GM12878 (cell line): ENCODE data around the gene ADPGK. TPM values are rescaled to one million over a fixed set of nuclear protein-coding genes. Genes with fewer than 3 reads are reported as not detected.

Experiments used
- ATAC-seq: fragments of 200-7000 bp; cut with Tn5 transposase; 3 replicates; pipeline ENCODE4 v1.9.1; 2020; ENCODE audit warnings: mild to moderate bottlenecking, moderate library complexity
- BruUV-seq: library from RNA; stranded (reverse); fragments of 400-500 nt; replicated peaks from 2 replicates; lab custom pipeline; 2021; lab: Mats Ljungman, UMichigan
- CTCF ChIA-PET: fragments of 300-600 bp; sonication (Branson Sonifier 250); formaldehyde crosslinking; extraction: SDS; loops from one replicate; lab custom pipeline; 2021; ENCODE audit warnings: inconsistent platforms; lab: Yijun Ruan, JAX
- POLR2A ChIA-PET: fragments of 350-600 bp; formaldehyde crosslinking; extraction: SDS; loops from one replicate; lab custom pipeline; 2021; ENCODE audit warnings: inconsistent platforms; lab: Charles Lee
- RAD21 ChIA-PET: fragments of 300-600 bp; sonication (Branson Sonifier 250); formaldehyde crosslinking; loops from one replicate; lab custom pipeline; 2023; ENCODE audit warnings: antibody characterized with exemption; ENCODE audit not compliant: unreplicated experiment; lab: Charles Lee
- SMC1A ChIA-PET: fragments of 300-600 bp; sonication (Branson Sonifier 250); formaldehyde crosslinking; loops from one replicate; lab custom pipeline; 2023; ENCODE audit not compliant: unreplicated experiment, uncharacterized antibody; lab: Charles Lee
- DNase-seq: peaks from one replicate; pipeline ENCODE4 v3.0.0-alpha.2; 2011; ENCODE audit warnings: low read depth, low spot score
- FAIRE-seq: peaks from 3 replicates; lab custom pipeline; 2011; peaks lifted over from hg19 to GRCh38; lab: Jason Lieb, UNC
- H2AFZ ChIP-seq: 2 replicates; pipeline ENCODE4 v1.6.0; 2011; ENCODE audit warnings: low read depth, low read length, control low read depth; ENCODE audit not compliant: control insufficient read depth
- H3K27ac ChIP-seq: 2 replicates; pipeline ENCODE4 v1.5.1; 2011; ENCODE audit warnings: control low read depth; ENCODE audit not compliant: control insufficient read depth, insufficient read depth
- H3K27me3 ChIP-seq, 2 experiments: replicated peaks in 1 of 2; 2 replicates each; pipeline versions ENCODE4 v1.6.0 to v1.6.1; 2011; ENCODE audit warnings: low read length in 1 of 2; ENCODE audit not compliant: control insufficient read depth in 2 of 2, insufficient read depth in 2 of 2
- H3K36me3 ChIP-seq, 2 experiments: 2 replicates each; pipeline ENCODE4 v1.5.1; 2011; ENCODE audit warnings: low read length in 1 of 2; ENCODE audit not compliant: control insufficient read depth in 2 of 2, insufficient read depth in 2 of 2
- H3K4me1 ChIP-seq: 2 replicates; pipeline ENCODE4 v1.6.1; 2011; ENCODE audit warnings: mild to moderate bottlenecking, low read length, moderate library complexity, mixed read lengths; ENCODE audit not compliant: control insufficient read depth, insufficient read depth
- H3K4me2 ChIP-seq: 2 replicates; pipeline ENCODE4 v1.6.0; 2011; ENCODE audit warnings: control low read depth; ENCODE audit not compliant: control insufficient read depth, insufficient read depth
- H3K4me3 ChIP-seq: fragments of 200-600 bp; sonication (generic); 2 replicates; pipeline ENCODE4 v1.5.1; 2016
- H3K79me2 ChIP-seq: 2 replicates; pipeline ENCODE4 v1.6.0; 2011; ENCODE audit warnings: low read length; ENCODE audit not compliant: control insufficient read depth, insufficient read depth
- H3K9ac ChIP-seq: 2 replicates; pipeline ENCODE4 v1.8.0; 2011; ENCODE audit warnings: low read length, control low read depth, mixed read lengths; ENCODE audit not compliant: control insufficient read depth, insufficient read depth
- H3K9me3 ChIP-seq: replicated peaks from 3 replicates; pipeline ENCODE4 v1.5.1; 2011; ENCODE audit warnings: mild to moderate bottlenecking, low read length; ENCODE audit not compliant: control insufficient read depth, insufficient read depth
- H4K20me1 ChIP-seq: 2 replicates; pipeline ENCODE4 v1.6.0; 2011; ENCODE audit not compliant: control insufficient read depth, insufficient read depth
- ASH2L ChIP-seq: fragments of 300-600, 200-600 bp; sonication (generic); IDR thresholded peaks from 2 replicates; pipeline ENCODE4 v1.6.1; 2017; ENCODE audit warnings: low read depth, mild to moderate bottlenecking, borderline replicate concordance
- BACH1 ChIP-seq: fragments of 450-650 bp; IDR thresholded peaks from 2 replicates; pipeline ENCODE4 v1.6.1; 2017; ENCODE audit warnings: mild to moderate bottlenecking, borderline replicate concordance
- BHLHE40 ChIP-seq, 2 experiments: fragments of 450-650 bp in 1 of 2; IDR thresholded peaks; 2 replicates each; pipeline ENCODE4 v1.6.1; 2011 to 2017; ENCODE audit warnings: low read depth in 2 of 2, borderline replicate concordance in 1 of 2, improper control_type of control experiment in 1 of 2, low read length in 1 of 2, mild to moderate bottlenecking in 1 of 2
- CHD4 ChIP-seq: fragments of 200-600 bp; sonication (generic); IDR thresholded peaks from 2 replicates; pipeline ENCODE4 v1.6.1; 2016; ENCODE audit warnings: mild to moderate bottlenecking
- HCFC1 ChIP-seq: fragments of 150-350 bp; IDR thresholded peaks from 2 replicates; pipeline ENCODE4 v1.6.1; 2014; ENCODE audit warnings: low read length
- HDAC2 ChIP-seq: fragments of 200-600 bp; sonication (generic); IDR thresholded peaks from 2 replicates; pipeline ENCODE4 v1.6.1; 2017
- NFIC ChIP-seq: IDR thresholded peaks from 2 replicates; pipeline ENCODE4 v1.6.1; 2012; ENCODE audit warnings: low read depth, mild to moderate bottlenecking, inconsistent platforms, low read length, moderate library complexity
- NR2C1 ChIP-seq: fragments of 450-650 bp; IDR thresholded peaks from 2 replicates; pipeline ENCODE4 v1.6.1; 2017; ENCODE audit warnings: antibody characterized with exemption, mild to moderate bottlenecking, moderate library complexity
- PML ChIP-seq: IDR thresholded peaks from 2 replicates; pipeline ENCODE4 v1.6.1; 2012; ENCODE audit warnings: low read length, inconsistent platforms
- SIN3A ChIP-seq: IDR thresholded peaks from 2 replicates; pipeline ENCODE4 v1.6.1; 2012; ENCODE audit warnings: low read depth, low read length, improper control_type of control experiment
- SREBF1 ChIP-seq: IDR thresholded peaks from 2 replicates; pipeline ENCODE4 v1.6.1; 2012; ENCODE audit warnings: mild to moderate bottlenecking, low read length
- SUPT20H ChIP-seq: IDR thresholded peaks from 2 replicates; pipeline ENCODE4 v1.6.1; 2011; ENCODE audit warnings: low read depth, mild to moderate bottlenecking, low read length, moderate library complexity, borderline replicate concordance; ENCODE audit not compliant: control insufficient read depth
- TCF3 ChIP-seq: IDR thresholded peaks from 2 replicates; pipeline ENCODE4 v1.6.1; 2012; ENCODE audit warnings: low read depth, mild to moderate bottlenecking, low read length, borderline replicate concordance; ENCODE audit not compliant: insufficient read depth
- ZNF24 ChIP-seq: fragments of 450-650 bp; IDR thresholded peaks from 2 replicates; pipeline ENCODE4 v1.6.1; 2017; ENCODE audit warnings: antibody characterized with exemption, mild to moderate bottlenecking
- WGBS: methylation state at CpG from one replicate; pipeline ENCODE4 v1.1.6; 2016; ENCODE audit warnings: low lambda C conversion rate; ENCODE audit not compliant: insufficient replicate concordance, insufficient coverage; ENCODE audit errors: missing lambda C conversion rate; 5-methylcytosine and 5-hydroxymethylcytosine counted together
- in situ Hi-C: fragments of 300-500 bp; cut with MboI; formaldehyde crosslinking; loops from 9 replicates; pipeline ENCODE4 v1.14.3; 2018; ENCODE audit warnings: mixed read lengths
- intact Hi-C: fragments of 100-400 bp; cut with micrococcal nuclease; formaldehyde crosslinking; loops from one replicate; pipeline ENCODE4 v1.14.2; 2022; ENCODE audit not compliant: unreplicated experiment
- polyA plus RNA-seq, 11 experiments: library from polyadenylated mRNA; depleted of rRNA in 4 of 11; unstranded in 6 of 11; stranded (reverse) in 5 of 11; fragments of >200 nt; fragmentation: Nextera tagmentation in 4 of 11; fragmentation: Illumina TruSeq in 1 of 11; extraction: Ambion mirVana in 4 of 11; extraction: Trizol in 1 of 11; gene quantifications; 1 replicate in 1 of 11; 2 replicates in 10 of 11; pipeline versions ENCODE4 v1.2.1 to v1.2.3, GENCODE V29; 2011 to 2016; ENCODE audit warnings: inconsistent platforms in 2 of 11, missing spikeins in 2 of 11, low read depth in 1 of 11
- total RNA-seq, 4 experiments: library from RNA; depleted of rRNA in 3 of 4; stranded (reverse); fragments of >200 nt in 3 of 4; fragmentation: Illumina TruSeq in 1 of 4; extraction: Trizol in 1 of 4; gene quantifications; 2 replicates each; pipeline versions ENCODE4 v1.2.1 to v1.2.3, GENCODE V29; 2013 to 2021
- TF ChIP-seq, protein P1 (sequence below): fragments of 450-650 bp; IDR thresholded peaks from 2 replicates; pipeline ENCODE4 v1.6.1; 2017; ENCODE audit warnings: mild to moderate bottlenecking, low read depth, inconsistent platforms; ENCODE audit not compliant: poor library complexity, severe bottlenecking
- TF ChIP-seq, protein P2 (sequence below): fragments of 150-350 bp; IDR thresholded peaks from 2 replicates; pipeline ENCODE4 v1.6.1; 2016; ENCODE audit warnings: low read depth, low read length
- TF ChIP-seq, protein P3 (sequence below): fragments of 450-650 bp; formaldehyde crosslinking; IDR thresholded peaks from 2 replicates; pipeline ENCODE4 v1.5.0; 2022; ENCODE audit warnings: mild to moderate bottlenecking, missing genetic modification characterization

Gene ADPGK
- total and polyA plus RNA-seq, 10 of the 15 experiments (the other 5 are each of a cell fraction or from before 2014, with no cell fraction given): 13.8 to 146 (median 56.7) TPM

DNA sequence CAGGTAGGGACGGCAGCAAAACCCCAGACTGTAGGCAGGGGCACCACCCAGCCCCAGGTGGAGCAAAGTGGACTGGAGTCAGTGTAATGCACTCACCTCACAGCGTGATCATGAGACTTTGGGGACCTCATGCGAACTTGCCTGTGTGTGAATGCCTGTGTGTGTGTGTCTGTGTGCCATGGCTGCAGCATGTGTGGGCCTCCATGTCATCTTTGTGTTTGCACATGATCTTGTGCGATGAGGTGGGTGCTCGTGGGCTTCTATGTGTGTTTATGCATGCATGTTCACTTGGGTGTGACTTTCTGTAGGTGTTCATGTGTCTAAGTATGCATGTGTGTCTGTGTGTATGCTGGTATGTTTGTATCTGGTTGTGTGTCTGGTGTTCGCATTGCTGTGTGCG, 41.2 kb upstream of the ADPGK start:
- H3K4me1 ChIP-seq: no peaks in the 10 kb centered on the region
- no peak overlapping the region for H3K4me3 ChIP-seq
- no peak for FAIRE-seq
- H3K36me3 ChIP-seq: no peaks in the 10 kb centered on the region
- POLR2A ChIA-PET: no interaction called here
- DNase-seq: no peak
- no peak overlapping the region for H3K27ac ChIP-seq
- ATAC-seq: no peak
- RAD21 ChIA-PET: no interaction called here
- no peaks in the 10 kb centered on the region for H3K79me2 ChIP-seq
- CTCF ChIA-PET: no interaction called here
- H3K9me3 ChIP-seq: no peaks in the 10 kb centered on the region
- in situ Hi-C loops (no loop called here), intact Hi-C loops (no loop called here)
- H3K4me2 ChIP-seq: no peak overlapping the region
- H2AFZ ChIP-seq: no peak overlapping the region
- 36% methylated on average over 7 of the region's 7 CpGs for WGBS
- SMC1A ChIA-PET: no interaction called here
- no peaks in the 10 kb centered on the region; a peak in 2 of 4 replicates for H3K27me3 ChIP-seq
- no peaks in the 10 kb centered on the region for H4K20me1 ChIP-seq
- no peak overlapping the region for H3K9ac ChIP-seq
- BruUV-seq: no TSS peak
- no peak for TF ChIP-seq HCFC1
- TF ChIP-seq, protein P1, sequence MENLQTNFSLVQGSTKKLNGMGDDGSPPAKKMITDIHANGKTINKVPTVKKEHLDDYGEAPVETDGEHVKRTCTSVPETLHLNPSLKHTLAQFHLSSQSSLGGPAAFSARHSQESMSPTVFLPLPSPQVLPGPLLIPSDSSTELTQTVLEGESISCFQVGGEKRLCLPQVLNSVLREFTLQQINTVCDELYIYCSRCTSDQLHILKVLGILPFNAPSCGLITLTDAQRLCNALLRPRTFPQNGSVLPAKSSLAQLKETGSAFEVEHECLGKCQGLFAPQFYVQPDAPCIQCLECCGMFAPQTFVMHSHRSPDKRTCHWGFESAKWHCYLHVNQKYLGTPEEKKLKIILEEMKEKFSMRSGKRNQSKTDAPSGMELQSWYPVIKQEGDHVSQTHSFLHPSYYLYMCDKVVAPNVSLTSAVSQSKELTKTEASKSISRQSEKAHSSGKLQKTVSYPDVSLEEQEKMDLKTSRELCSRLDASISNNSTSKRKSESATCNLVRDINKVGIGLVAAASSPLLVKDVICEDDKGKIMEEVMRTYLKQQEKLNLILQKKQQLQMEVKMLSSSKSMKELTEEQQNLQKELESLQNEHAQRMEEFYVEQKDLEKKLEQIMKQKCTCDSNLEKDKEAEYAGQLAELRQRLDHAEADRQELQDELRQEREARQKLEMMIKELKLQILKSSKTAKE: no peak
- no peak for TF ChIP-seq HDAC2
- no peak for TF ChIP-seq ZNF24
- TF ChIP-seq NR2C1: no peak
- TF ChIP-seq BACH1: no peak
- no peak for TF ChIP-seq SUPT20H
- no peak for TF ChIP-seq SIN3A
- TF ChIP-seq BHLHE40 (IDR thresholded peaks at IDR 0.05; ENCODE audit: borderline replicate concordance in 1 of 2, low read depth in 2 of 2, low read length in 1 of 2): no peak
- no peak for TF ChIP-seq PML
- TF ChIP-seq TCF3: no peak
- no peak for TF ChIP-seq ASH2L
- no peak for TF ChIP-seq NFIC
- TF ChIP-seq, protein P2, sequence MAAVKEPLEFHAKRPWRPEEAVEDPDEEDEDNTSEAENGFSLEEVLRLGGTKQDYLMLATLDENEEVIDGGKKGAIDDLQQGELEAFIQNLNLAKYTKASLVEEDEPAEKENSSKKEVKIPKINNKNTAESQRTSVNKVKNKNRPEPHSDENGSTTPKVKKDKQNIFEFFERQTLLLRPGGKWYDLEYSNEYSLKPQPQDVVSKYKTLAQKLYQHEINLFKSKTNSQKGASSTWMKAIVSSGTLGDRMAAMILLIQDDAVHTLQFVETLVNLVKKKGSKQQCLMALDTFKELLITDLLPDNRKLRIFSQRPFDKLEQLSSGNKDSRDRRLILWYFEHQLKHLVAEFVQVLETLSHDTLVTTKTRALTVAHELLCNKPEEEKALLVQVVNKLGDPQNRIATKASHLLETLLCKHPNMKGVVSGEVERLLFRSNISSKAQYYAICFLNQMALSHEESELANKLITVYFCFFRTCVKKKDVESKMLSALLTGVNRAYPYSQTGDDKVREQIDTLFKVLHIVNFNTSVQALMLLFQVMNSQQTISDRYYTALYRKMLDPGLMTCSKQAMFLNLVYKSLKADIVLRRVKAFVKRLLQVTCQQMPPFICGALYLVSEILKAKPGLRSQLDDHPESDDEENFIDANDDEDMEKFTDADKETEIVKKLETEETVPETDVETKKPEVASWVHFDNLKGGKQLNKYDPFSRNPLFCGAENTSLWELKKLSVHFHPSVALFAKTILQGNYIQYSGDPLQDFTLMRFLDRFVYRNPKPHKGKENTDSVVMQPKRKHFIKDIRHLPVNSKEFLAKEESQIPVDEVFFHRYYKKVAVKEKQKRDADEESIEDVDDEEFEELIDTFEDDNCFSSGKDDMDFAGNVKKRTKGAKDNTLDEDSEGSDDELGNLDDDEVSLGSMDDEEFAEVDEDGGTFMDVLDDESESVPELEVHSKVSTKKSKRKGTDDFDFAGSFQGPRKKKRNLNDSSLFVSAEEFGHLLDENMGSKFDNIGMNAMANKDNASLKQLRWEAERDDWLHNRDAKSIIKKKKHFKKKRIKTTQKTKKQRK: no peak
- no peak for TF ChIP-seq CHD4
- TF ChIP-seq, protein P3, sequence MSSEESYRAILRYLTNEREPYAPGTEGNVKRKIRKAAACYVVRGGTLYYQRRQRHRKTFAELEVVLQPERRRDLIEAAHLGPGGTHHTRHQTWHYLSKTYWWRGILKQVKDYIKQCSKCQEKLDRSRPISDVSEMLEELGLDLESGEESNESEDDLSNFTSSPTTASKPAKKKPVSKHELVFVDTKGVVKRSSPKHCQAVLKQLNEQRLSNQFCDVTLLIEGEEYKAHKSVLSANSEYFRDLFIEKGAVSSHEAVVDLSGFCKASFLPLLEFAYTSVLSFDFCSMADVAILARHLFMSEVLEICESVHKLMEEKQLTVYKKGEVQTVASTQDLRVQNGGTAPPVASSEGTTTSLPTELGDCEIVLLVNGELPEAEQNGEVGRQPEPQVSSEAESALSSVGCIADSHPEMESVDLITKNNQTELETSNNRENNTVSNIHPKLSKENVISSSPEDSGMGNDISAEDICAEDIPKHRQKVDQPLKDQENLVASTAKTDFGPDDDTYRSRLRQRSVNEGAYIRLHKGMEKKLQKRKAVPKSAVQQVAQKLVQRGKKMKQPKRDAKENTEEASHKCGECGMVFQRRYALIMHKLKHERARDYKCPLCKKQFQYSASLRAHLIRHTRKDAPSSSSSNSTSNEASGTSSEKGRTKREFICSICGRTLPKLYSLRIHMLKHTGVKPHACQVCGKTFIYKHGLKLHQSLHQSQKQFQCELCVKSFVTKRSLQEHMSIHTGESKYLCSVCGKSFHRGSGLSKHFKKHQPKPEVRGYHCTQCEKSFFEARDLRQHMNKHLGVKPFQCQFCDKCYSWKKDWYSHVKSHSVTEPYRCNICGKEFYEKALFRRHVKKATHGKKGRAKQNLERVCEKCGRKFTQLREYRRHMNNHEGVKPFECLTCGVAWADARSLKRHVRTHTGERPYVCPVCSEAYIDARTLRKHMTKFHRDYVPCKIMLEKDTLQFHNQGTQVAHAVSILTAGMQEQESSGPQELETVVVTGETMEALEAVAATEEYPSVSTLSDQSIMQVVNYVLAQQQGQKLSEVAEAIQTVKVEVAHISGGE (CRISPR knock-in tag): no peak
- no peak for TF ChIP-seq SREBF1
